ENCODE data around the gene NKRF.

- TF ChIP-seq CTCF (IDR thresholded peaks at IDR 0.05; ENCODE audit: insufficient read depth, low read length, poor library complexity, severe bottlenecking) (no peak), EZH2phosphoT487 (conservative IDR thresholded peaks at IDR 0.05; ENCODE audit: low read length) (no peak)
Observed at GRCh38 chrX:119646515-119646914, 40.3 kb upstream of the NKRF start.
